CD4-positive, CD25-positive, alpha-beta regulatory T cell (primary cell): ENCODE results near the gene HESX1. TPM values are rescaled to one million over a fixed set of nuclear protein-coding genes. Genes with fewer than 3 reads are reported as not detected.
A peak's percentile ranks its signal among the peaks of the same experiment; 100 is the strongest.

Source experiments
- ATAC-seq, 2 donors: fragments of 150-1000 bp; cut with Tn5 transposase; one replicate each; pipeline ENCODE4 v1.10.0; 2021; ENCODE audit warnings: low read depth in 2 of 2, moderate number of reproducible peaks in 2 of 2, moderate library complexity in 1 of 2
- DNase-seq, 3 donors: peaks; one replicate each; pipeline versions ENCODE4 v3.0.0 to v3.0.0-alpha.2; 2012 to 2022; ENCODE audit warnings: mixed read lengths in 1 of 3
- H3K27ac ChIP-seq: one replicate; pipeline ENCODE4 v1.7.0; 2013; ENCODE audit warnings: mild to moderate bottlenecking, low read length; ENCODE audit not compliant: insufficient read depth, poor library complexity, severe bottlenecking
- H3K27me3 ChIP-seq: one replicate; pipeline ENCODE4 v1.7.0; 2013; ENCODE audit warnings: low read length; ENCODE audit not compliant: control insufficient read depth, insufficient read depth
- H3K36me3 ChIP-seq: one replicate; pipeline ENCODE4 v1.7.0; 2013; ENCODE audit warnings: mild to moderate bottlenecking, low read length, moderate library complexity; ENCODE audit not compliant: control insufficient read depth, insufficient read depth
- H3K4me1 ChIP-seq: 2 replicates; pipeline ENCODE4 v1.7.0; 2013; ENCODE audit warnings: mild to moderate bottlenecking, low read length; ENCODE audit not compliant: insufficient read depth, control insufficient read depth, poor library complexity, severe bottlenecking
- H3K4me3 ChIP-seq: one replicate; pipeline ENCODE4 v1.7.0; 2013; ENCODE audit warnings: low read depth, mild to moderate bottlenecking, low read length, moderate library complexity
- H3K9me3 ChIP-seq, 2 experiments: 1 replicate in 1 of 2; 2 replicates in 1 of 2; pipeline ENCODE4 v1.7.0; 2013; ENCODE audit warnings: low read length in 2 of 2, mild to moderate bottlenecking in 1 of 2, moderate library complexity in 1 of 2; ENCODE audit not compliant: control insufficient read depth in 2 of 2
- H3K27ac Mint-ChIP-seq, 3 donors: one replicate each; pipeline ENCODE4 v1.8.0; 2020 to 2022; ENCODE audit warnings: mild to moderate bottlenecking in 3 of 3, mixed read lengths in 3 of 3, moderate library complexity in 2 of 3
- H3K27me3 Mint-ChIP-seq: one replicate; pipeline ENCODE4 v1.8.0; 2022; ENCODE audit warnings: mild to moderate bottlenecking, mixed read lengths
- H3K36me3 Mint-ChIP-seq: one replicate; pipeline ENCODE4 v1.8.0; 2020; ENCODE audit warnings: mixed read lengths
- H3K4me1 Mint-ChIP-seq, 4 donors: one replicate each; pipeline ENCODE4 v1.8.0; 2020 to 2022; ENCODE audit warnings: mixed read lengths in 4 of 4, mild to moderate bottlenecking in 1 of 4
- H3K4me3 Mint-ChIP-seq, 4 donors: one replicate each; pipeline ENCODE4 v1.8.0; 2020 to 2022; ENCODE audit warnings: mild to moderate bottlenecking in 4 of 4, mixed read lengths in 4 of 4, moderate library complexity in 3 of 4
- H3K9me3 Mint-ChIP-seq, 7 donors: one replicate each; pipeline ENCODE4 v1.8.0; 2020 to 2022; ENCODE audit warnings: mixed read lengths in 7 of 7, mild to moderate bottlenecking in 3 of 7, moderate library complexity in 2 of 7
- polyA plus RNA-seq, 4 donors: library from polyadenylated mRNA; unstranded; fragments of 300-500 nt; fragmentation: Illumina TruSeq; gene quantifications; one replicate each; pipeline ENCODE4 v1.2.3, GENCODE V29; 2021
- total RNA-seq: library from RNA; stranded (reverse); gene quantifications from one replicate; pipeline ENCODE4 v1.2.3, GENCODE V29; 2022

Gene HESX1
- total and polyA plus RNA-seq, 5 donors from 2014 or later = 0.78 TPM; not detected in 4

DNA sequence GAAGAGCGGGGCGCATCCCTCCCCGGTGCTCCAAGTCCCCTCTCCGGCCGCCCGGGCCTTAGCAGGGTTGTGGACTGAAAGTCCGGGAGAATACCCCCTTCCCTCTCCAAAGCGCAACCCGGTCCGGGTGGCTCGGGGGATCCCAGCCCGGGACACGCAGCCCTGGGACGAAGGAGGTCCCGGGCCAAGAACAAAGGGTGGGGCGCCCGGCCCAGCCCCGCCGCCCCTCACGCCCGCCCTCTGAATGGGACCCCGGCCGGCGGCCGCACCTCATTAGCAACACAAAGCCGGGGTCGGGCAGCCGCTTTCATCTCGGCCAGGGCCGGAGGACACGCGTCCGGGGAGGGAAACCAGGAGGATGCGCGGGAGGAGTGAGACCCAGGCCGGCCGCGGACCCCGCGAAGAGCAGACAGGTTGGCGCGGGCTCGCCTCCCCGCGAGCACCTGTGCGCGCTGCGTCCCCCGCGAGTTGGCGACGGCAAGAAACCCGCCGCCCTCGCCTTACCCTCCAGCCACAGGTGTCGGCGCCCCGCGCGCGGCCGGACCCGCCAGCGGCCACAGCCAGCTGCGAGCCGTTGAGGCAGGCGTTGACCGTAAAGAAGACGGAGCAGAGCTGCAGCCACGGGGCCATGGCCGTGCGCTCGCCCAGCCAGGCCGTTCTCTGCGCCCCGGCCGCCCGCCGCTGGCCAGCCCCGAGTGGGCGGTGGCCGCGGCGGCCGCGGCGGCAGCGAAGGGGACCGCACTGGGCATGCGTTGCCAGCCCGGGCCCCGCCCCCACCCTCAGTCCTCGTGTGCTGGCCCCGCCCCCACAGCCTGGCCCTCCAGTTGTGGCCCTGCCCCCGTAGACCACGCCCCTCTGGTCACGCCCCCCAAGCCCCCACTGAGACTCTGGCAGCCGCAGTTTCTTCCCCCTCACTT lies 34.9 kb downstream of the HESX1 start, which contains the start of gene IL17RD:
Gene IL17RD (minus strand): TSS at position 697 of the 917 bp plus-strand sequence. CDS start 67 bp downstream, at position 630.
- Histone ChIP-seq H3K27ac (no peak within 1 kb of the TSS), H3K9me3 (no peaks in the 10 kb centered on the region), H3K36me3 (no peaks in the 10 kb centered on the region), H3K4me3 (no peak within 1 kb of the TSS), H3K4me1 (peaks cover 20% of the 10 kb centered on the region), H3K27me3 (peaks cover 48% of the 10 kb centered on the region)
- Mint-ChIP-seq H3K27me3 (peaks cover 80% of the 10 kb centered on the region), H3K9me3 (peaks cover 0 to 7% (median 0%) of the 10 kb centered on the region in 7 donors), H3K36me3 (no peaks in the 10 kb centered on the region), H3K27ac (peak within 1 kb of the TSS in 1 of 3 donors; percentile 22), H3K4me1 (peaks cover 0 to 17% (median 10%) of the 10 kb centered on the region in 4 donors), H3K4me3 (peak within 1 kb of the TSS; percentile 79 to 88 (median 84))
- peak in 1 of 2 donors; percentile 40 for ATAC-seq
- DNase-seq = peak in 2 of 3 donors; percentile 16 to 44

DNA sequence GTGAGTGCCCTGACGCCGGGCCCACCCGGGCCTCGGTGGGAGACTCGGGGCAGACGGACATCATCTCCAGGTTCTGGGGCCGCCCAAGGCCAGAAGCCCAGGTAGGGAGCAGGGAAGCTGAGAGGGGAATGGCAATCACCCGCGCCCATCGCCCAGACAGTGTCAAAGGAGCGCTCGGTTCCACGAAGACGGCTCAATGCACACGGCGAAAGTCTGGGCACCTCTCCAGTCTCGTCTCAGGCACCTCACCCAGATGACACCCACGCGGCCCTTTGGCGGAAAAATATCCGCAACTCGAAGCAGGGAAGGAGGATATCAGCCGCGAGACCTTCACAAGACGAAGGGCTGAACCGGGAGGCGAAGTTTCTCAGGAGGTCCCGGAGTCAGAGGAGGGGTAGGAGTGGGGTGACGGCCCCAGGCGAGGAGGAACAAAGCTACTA lies 35.5 kb downstream of the HESX1 start:
- H3K4me1 ChIP-seq = peaks cover 23% of the 10 kb centered on the region
- Mint-ChIP-seq H3K4me1 (peaks cover 2 to 19% (median 12%) of the 10 kb centered on the region in 4 donors), H3K9me3 (peaks cover 0 to 7% (median 0%) of the 10 kb centered on the region in 7 donors), H3K27ac (peak overlapping the region in 1 of 3 donors; percentile 22), H3K27me3 (peaks cover 75% of the 10 kb centered on the region), H3K4me3 (peak overlapping the region; percentile 58 to 88 (median 84)), H3K36me3 (no peaks in the 10 kb centered on the region)
- no peaks in the 10 kb centered on the region for H3K9me3 ChIP-seq
- H3K27me3 ChIP-seq = peaks cover 45% of the 10 kb centered on the region
- ATAC-seq = peak; percentile 10 to 35
- no peak overlapping the region for H3K4me3 ChIP-seq
- no peaks in the 10 kb centered on the region for H3K36me3 ChIP-seq
- DNase-seq = peak in 1 of 3 donors; percentile 16
- no peak overlapping the region for H3K27ac ChIP-seq

DNA sequence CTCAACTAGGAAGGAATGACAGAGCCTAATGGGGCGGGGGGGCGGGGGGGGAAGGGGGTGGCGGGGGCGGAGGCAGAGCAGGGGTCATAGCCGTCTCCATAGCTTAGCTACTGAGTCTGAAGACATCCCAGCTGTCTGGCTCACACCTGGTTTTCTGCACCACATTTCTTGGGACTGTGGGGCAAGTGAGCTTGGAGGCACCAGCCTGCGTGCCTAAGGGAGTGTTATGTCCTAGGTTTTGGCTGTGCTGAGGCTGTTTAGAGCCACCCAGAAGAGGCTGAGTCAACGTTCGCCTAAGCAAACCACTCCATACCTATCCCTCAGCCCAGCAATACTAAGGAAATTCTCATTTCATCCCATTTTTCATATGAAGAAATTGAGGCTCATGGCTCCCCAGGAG lies 36.0 kb downstream of the HESX1 start:
- peak overlapping the region; percentile 58 to 88 (median 84) for H3K4me3 Mint-ChIP-seq
- Histone ChIP-seq H3K4me3 (no peak overlapping the region), H3K27me3 (peaks cover 40% of the 10 kb centered on the region)

DNA sequence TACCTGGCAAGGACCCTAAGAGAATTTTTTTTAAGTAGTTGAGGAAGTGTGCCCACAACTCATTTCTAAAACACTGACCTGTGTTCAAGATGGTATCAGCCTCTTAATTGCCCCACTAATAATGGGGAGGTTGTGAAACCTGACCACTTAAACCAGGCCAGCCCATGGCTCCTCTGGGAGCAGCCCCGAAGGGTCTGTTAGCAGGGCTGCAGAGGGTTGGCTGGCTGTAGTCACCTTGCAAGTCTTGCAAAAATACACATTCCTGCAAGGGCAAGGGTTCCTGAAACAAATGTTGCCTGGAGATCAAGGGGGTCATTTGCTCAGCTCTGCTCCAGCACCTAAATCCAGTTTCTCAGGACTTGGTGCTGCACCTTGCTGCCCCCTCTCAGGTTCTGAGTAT lies 37.9 kb downstream of the HESX1 start:
- Histone ChIP-seq H3K9me3 (no peaks in the 10 kb centered on the region), H3K4me1 (peaks cover 30% of the 10 kb centered on the region), H3K4me3 (no peak overlapping the region), H3K27me3 (peaks cover 27% of the 10 kb centered on the region), H3K27ac (no peak overlapping the region), H3K36me3 (no peaks in the 10 kb centered on the region)
- peaks cover 0 to 7% (median 0%) of the 10 kb centered on the region in 7 donors for H3K9me3 Mint-ChIP-seq
- DNase-seq (no peak), ATAC-seq (no peak)
- no peak overlapping the region for H3K4me3 Mint-ChIP-seq
- peaks cover 61% of the 10 kb centered on the region for H3K27me3 Mint-ChIP-seq
- H3K4me1 Mint-ChIP-seq = peaks cover 9 to 27% (median 22%) of the 10 kb centered on the region in 4 donors
- H3K27ac Mint-ChIP-seq = no peak overlapping the region
- H3K36me3 Mint-ChIP-seq = no peaks in the 10 kb centered on the region

More for the DNA sequence above, 36.0 kb downstream of the HESX1 start:
- DNase-seq (no peak), ATAC-seq (no peak)
- H3K36me3 Mint-ChIP-seq = no peaks in the 10 kb centered on the region
- peaks cover 0 to 7% (median 0%) of the 10 kb centered on the region in 7 donors for H3K9me3 Mint-ChIP-seq
- peaks cover 7 to 24% (median 17%) of the 10 kb centered on the region in 4 donors for H3K4me1 Mint-ChIP-seq
- no peak overlapping the region for H3K27ac ChIP-seq
- H3K36me3 ChIP-seq = no peaks in the 10 kb centered on the region
- peaks cover 75% of the 10 kb centered on the region for H3K27me3 Mint-ChIP-seq
- H3K4me1 ChIP-seq = peaks cover 28% of the 10 kb centered on the region
- no peaks in the 10 kb centered on the region for H3K9me3 ChIP-seq
- no peak overlapping the region for H3K27ac Mint-ChIP-seq

DNA sequence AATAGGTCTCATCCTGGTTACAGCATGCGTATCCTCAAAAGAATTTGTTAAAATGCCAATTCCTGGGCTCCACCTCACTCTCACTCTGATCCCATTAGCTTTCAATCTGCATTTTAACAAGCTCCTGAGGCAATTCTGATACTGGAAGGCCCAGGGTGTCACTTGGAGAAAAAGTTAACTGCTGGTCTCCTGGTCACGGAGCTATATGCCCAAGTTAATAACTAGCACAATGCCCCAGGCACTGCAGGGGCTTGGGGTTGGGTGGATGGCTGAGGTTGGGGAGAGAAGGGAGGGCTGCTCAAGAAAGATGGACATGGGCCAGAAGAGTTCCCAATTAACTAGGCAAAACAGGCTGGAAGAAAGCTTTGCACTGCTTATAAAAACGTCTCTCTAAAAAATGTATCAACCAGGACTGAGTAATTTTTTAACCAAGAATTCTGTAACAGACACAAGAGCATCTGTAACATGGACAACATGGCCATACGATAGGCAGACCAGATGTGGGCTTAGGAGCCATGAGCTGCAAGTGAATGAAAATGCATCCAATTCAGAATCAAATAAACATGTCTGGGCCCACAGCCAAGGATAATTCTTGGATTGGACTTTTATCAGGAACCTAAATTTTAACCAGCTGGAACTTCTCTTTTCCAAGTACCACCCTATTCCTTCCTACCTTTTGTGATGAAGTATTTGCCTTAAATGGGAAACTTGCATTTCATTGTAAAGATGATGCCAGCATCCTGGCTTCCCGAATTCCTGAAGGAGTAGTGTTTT lies 38.8 kb downstream of the HESX1 start:
- DNase-seq (no peak), ATAC-seq (no peak)
- Mint-ChIP-seq H3K4me1 (peaks cover 9 to 27% (median 22%) of the 10 kb centered on the region in 4 donors), H3K27me3 (peaks cover 58% of the 10 kb centered on the region), H3K36me3 (no peaks in the 10 kb centered on the region), H3K27ac (no peak overlapping the region), H3K4me3 (peak overlapping the region in 1 of 4 donors; percentile 44), H3K9me3 (peaks cover 0 to 6% (median 0%) of the 10 kb centered on the region in 7 donors)
- peaks cover 19% of the 10 kb centered on the region for H3K27me3 ChIP-seq
- no peak overlapping the region for H3K4me3 ChIP-seq
- no peaks in the 10 kb centered on the region for H3K36me3 ChIP-seq
- peaks cover 30% of the 10 kb centered on the region for H3K4me1 ChIP-seq
- H3K27ac ChIP-seq = no peak overlapping the region
- no peaks in the 10 kb centered on the region for H3K9me3 ChIP-seq

DNA sequence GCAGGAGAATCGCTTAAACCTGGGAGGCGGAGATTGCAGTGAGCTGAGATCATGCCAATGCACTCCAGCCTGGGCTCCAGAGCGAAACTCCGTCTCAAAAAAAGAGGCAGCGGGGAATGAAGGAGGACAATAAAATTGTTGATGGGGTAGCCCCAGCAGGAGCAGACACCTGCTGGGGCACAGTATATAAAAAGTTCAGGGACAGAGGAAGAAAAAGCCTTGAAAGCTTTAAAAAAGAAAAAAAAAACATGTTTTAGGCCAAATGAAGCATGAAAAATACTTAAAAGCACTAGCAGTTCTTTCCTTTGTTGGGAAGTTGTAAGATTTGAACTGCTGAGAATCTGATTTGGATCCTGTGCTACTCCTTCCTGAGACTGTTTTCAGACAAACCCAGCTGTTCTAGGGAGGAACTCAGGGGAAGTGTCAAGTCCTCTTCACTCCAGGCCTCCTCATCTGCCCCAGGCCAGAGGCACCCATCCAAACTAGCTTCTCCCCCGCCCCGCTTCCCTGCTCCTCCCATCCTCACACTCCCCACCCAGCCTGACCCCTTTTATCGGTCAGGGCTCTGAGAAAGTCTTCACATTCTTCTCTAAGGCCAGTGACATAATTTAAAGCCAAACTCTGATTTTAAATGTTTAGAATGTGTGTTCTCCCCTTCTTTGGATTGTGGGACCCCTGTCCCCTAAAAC lies 39.6 kb downstream of the HESX1 start:
- peaks cover 0 to 3% (median 0%) of the 10 kb centered on the region in 7 donors for H3K9me3 Mint-ChIP-seq
- H3K4me1 ChIP-seq = peaks cover 26% of the 10 kb centered on the region
- H3K4me3 Mint-ChIP-seq = no peak overlapping the region
- peaks cover 15% of the 10 kb centered on the region for H3K27me3 ChIP-seq
- H3K9me3 ChIP-seq = no peaks in the 10 kb centered on the region
- peak overlapping the region in 1 of 3 donors; percentile 76 for H3K27ac Mint-ChIP-seq
- no peaks in the 10 kb centered on the region for H3K36me3 ChIP-seq
- ATAC-seq (no peak), DNase-seq (no peak)
- no peak overlapping the region for H3K4me3 ChIP-seq
- no peaks in the 10 kb centered on the region for H3K36me3 Mint-ChIP-seq
- peaks cover 61% of the 10 kb centered on the region for H3K27me3 Mint-ChIP-seq
- H3K27ac ChIP-seq = no peak overlapping the region
- peaks cover 9 to 21% (median 19%) of the 10 kb centered on the region in 4 donors for H3K4me1 Mint-ChIP-seq
